H7 (cell line): ENCODE measurements around the gene LSAMP. TPM values are rescaled to one million over a fixed set of nuclear protein-coding genes. Genes with fewer than 3 reads are reported as not detected.
"Not testable (repeated sequence)": the region's sequence is repeated elsewhere in the genome, so short reads cannot be mapped to it uniquely, and the experiment has no call there.

Experiments
- DNase-seq: peaks from one replicate; pipeline ENCODE4 v3.0.0; 2012
- H3K27me3 ChIP-seq: 2 replicates; pipeline ENCODE4 v1.6.0; 2011; ENCODE audit warnings: mild to moderate bottlenecking, low read length; ENCODE audit not compliant: control insufficient read depth, insufficient read depth
- H3K36me3 ChIP-seq: replicated peaks from 2 replicates; pipeline ENCODE4 v1.5.1; 2011; ENCODE audit warnings: low read length; ENCODE audit not compliant: control insufficient read depth, insufficient read depth
- H3K4me3 ChIP-seq: 2 replicates; pipeline ENCODE4 v1.5.1; 2011; ENCODE audit warnings: low read depth, mild to moderate bottlenecking, control low read depth, low read length, moderate library complexity; ENCODE audit not compliant: insufficient read depth
- total RNA-seq: library from RNA; depleted of rRNA; stranded (reverse); fragments of >200 nt; shearing (Covaris generic); gene quantifications from 2 replicates; pipeline ENCODE4 v1.2.3, GENCODE V29; 2014

Gene LSAMP
- total RNA-seq, 1 experiment from 2014 or later = 2.6 TPM

DNA sequence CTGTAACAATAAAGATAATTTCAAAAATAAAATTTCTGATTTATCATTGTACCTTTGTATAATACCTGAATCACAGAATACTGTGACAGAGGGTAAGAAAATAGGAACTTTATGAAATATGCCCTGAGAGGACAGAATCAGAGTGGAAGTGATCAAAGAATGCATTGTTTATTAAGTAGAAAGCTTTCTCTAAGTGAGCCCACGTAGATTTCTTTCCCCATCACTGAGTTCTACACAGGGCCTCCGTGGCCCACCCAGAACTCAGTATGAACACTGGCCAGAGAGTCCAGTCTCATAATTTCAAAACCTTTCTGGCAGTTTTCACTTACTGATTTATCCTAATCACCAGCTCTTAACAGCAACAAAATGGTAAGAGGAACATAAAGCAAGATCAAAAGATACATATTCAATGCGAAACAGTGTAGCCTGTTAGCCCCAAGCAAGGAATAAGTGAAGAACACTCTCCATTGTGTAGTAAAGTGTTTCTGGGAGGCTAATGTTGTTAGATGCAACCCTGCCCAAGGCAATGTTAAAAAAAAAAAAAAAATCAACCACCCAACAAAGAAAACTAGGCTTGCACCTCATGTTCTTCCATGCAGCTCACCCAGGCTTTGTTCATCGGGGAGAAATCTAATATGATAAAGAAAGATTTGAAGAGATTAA lies 341.3 kb downstream of the LSAMP start:
- Histone ChIP-seq H3K4me3 (no peak overlapping the region), H3K36me3 (no peaks in the 10 kb centered on the region), H3K27me3 (no peaks in the 10 kb centered on the region)
- no peak for DNase-seq

DNA sequence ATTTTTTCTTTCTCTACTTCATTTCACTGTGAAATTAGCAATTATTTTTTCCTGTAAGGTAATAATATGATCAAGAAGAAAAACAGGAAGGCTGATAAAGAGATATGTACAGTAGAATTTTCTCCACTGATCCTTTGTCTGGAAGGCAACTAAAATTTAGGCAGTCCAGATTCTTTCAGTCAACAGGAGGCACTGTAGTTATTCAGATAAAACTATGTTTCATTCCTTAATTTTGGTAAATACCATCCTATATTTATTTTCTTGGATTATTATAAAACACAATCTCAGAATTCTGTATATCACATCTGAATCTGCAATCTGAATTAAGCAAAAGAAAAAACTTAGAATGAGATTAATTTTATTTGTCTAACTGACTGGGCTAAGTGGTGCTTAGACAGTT lies 343.2 kb downstream of the LSAMP start:
- Histone ChIP-seq H3K4me3 (no peak overlapping the region), H3K36me3 (no peaks in the 10 kb centered on the region), H3K27me3 (no peaks in the 10 kb centered on the region)
- no peak for DNase-seq

DNA sequence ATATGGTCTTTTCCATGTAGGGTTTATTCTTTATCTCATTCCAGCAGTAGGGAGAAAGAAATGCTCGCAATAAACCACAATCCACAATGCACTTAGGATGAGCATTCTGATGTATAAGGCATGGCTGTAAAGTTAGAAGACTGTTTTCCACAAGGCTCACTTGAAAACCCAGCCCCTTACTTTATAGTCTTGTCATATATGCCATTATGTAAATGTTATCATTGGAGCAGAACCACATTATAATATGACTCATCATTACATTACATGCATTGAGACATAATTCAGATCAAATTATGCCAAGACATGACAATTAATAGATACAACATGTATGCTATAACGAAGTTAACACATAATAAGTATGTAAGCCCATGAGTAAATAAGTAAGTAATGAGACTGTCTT lies 348.1 kb downstream of the LSAMP start:
- H3K36me3 ChIP-seq = no peaks in the 10 kb centered on the region
- DNase-seq = no peak
- H3K4me3 ChIP-seq = no peak overlapping the region
- no peaks in the 10 kb centered on the region for H3K27me3 ChIP-seq

DNA sequence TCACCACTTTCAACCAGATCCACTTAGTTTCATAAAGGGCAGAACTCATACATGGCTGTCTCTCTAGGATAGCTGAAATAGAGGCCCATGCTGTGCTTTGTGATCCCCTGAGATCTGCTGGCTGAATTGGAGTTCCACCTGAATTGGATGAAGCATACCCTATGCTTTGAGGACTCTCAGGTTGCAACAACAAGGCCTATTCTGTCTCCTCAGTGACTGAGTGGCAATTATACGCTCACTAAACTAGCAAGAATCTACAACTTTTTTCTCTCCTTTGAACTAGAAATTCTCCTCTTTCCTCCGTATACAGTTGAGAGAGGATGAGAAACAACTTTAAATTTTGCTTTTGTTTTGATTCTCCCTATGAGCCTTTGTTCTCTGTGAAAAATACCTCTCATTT lies 348.7 kb downstream of the LSAMP start:
- H3K36me3 ChIP-seq = no peaks in the 10 kb centered on the region
- H3K4me3 ChIP-seq = no peak overlapping the region
- no peaks in the 10 kb centered on the region for H3K27me3 ChIP-seq
- no peak for DNase-seq

DNA sequence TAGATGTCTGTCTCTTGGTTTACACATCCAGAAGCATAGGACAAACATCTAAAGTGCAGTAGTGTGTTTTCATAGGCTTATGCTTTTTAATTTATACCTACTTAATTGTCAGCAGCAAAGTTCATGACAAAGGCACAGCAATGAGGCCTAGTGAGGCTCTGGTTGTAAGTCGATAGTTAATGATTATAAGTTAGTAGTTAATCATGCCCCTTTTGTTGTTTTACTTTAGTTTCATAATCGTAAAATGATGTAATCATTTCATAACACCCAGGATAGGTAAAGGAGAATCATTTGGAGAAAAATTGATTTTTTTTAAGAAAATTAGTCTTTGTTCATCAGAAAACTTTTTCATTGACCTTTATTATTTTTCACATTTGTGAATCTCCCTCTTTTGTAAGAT lies 351.9 kb downstream of the LSAMP start:
- no peaks in the 10 kb centered on the region for H3K27me3 ChIP-seq
- no peak overlapping the region for H3K4me3 ChIP-seq
- H3K36me3 ChIP-seq = no peaks in the 10 kb centered on the region
- DNase-seq = no peak

DNA sequence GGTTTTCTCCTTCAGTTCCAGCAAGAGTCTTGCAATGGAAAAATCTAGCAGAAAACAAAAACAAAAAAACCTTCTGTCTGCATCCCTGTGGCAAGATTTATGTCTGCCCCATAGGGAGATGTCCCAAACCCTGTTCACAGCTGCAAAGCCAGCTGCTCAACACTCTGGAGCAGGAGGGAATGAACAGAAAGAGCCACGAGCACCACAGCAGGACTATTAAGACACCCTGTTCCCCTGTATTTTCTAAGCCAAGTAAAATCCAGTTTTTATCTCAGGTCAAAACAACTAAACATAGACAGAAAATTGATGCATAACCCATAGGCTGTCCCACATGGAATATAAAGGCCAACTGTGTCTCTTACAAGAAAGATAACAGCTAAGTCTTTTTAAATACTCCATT lies 357.9 kb downstream of the LSAMP start:
- Histone ChIP-seq H3K4me3 (no peak overlapping the region), H3K27me3 (no peaks in the 10 kb centered on the region), H3K36me3 (no peaks in the 10 kb centered on the region)
- DNase-seq = no peak

DNA sequence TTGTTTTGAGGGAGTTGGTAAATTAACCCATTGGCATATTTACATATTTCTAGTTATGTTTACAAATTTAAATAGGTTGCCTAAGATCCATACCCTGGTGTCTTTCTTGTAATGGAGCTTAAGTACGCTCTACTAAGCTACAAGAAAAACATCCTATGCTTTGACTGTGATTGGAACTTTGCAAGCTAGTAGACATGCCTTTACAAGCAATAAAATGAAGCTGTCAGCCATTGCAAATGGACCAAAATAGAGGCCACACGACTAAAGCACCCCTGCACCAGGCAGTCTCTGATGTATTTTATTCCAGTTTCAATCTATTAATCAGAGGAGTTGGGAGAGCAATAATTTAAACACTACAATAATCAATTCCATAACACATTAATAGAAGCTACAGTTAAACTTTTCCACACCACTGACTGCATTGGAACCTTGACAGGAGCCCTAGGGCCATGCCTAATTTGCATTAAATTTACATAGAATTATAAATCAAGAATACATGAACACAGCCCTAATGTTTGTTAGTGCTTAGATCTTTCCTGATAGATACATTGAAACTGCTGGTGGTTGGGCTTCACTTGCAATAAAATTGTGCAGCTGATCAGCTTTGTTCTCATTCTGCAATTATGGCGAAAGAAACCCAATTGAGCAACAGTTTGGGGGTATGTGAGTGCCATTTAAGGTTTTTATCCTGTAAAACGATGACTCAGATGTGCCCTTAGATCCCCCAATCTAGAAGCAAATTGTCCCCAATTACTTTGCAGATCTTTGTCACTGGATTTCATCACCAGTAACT lies 360.1 kb downstream of the LSAMP start:
- H3K36me3 ChIP-seq = no peaks in the 10 kb centered on the region
- no peak overlapping the region for H3K4me3 ChIP-seq

DNA sequence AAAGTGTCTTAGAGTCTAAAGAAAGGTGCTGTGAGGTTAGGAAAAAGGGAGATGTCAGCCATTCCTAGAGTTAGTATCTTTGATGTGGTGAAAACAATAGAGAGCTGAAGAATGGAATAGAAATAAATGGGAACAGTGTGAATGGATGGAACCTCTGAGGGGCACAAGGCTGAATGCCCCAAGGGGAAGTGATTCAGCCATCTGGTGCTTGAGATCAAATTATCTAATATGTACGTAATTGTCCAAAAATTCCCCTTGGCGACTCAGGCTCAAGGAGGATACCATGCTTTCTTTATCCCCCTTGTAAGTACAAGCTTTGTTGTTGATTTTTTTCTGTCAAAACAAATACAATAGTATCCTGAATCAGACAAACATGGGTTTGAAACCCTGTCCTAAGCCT lies 361.6 kb downstream of the LSAMP start:
- Histone ChIP-seq H3K27me3 (no peaks in the 10 kb centered on the region), H3K36me3 (no peaks in the 10 kb centered on the region), H3K4me3 (no peak overlapping the region)
- no peak for DNase-seq

More for the DNA sequence above, 360.1 kb downstream of the LSAMP start:
- no peaks in the 10 kb centered on the region for H3K27me3 ChIP-seq
- DNase-seq = no peak

DNA sequence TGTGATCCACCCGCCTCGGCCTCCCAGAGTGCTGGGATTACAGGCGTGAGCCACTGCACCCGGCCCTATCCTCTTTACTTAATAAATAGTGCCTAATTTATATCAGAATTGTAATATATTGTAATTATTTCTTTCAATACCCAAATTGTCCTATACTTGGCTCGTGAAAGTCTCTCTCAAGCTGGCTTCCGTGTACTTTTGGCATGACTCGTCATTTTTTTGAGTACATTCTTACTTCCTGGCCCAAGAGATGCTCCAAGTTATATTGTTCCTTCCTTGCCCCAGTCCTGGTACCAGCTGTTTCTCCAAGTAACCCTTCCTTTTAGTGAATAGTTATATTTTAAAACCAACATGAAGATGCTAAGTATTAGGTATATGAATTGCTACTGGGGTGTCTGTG lies 366.7 kb downstream of the LSAMP start:
- DNase-seq = no peak
- H3K27me3 ChIP-seq = no peaks in the 10 kb centered on the region
- no peak overlapping the region for H3K4me3 ChIP-seq
- H3K36me3 ChIP-seq = no peaks in the 10 kb centered on the region

DNA sequence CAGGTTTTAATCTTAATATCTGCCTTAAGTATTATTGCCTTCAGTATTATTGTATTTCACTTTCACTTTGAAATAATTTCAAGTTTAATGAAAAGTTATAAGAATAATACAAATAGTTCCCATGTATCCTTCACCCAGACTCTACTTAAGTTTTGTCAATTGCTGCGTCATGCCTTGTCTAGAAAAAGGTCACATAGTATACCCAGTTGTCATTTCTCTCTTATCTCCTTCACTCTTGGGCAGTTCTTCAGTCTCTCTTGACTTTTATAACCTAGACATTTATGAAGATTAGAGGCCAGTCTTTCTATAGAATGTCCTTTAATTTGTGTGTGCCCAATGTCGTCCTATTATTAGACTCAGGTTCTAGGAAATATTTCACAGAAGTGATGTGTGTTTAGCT lies 367.7 kb downstream of the LSAMP start:
- no peak for DNase-seq

DNA sequence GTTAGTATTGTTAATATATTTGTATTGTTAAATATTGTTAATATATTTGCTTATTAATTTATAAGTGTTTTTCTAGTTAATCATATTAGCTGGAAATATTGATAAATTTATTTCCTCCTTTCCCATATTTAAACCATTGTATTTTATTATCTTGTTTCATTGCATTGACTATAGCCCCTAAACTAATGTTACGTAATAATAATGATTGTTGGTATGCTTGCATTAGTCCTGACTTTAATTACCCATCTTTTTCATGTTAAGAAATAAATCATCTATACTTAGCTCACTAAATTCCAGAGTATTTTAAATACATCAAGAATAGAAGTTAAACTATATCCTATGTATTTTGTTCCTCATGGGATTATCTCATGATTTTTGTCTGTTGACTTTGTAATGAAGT lies 368.2 kb downstream of the LSAMP start:
- Histone ChIP-seq H3K36me3 (no peaks in the 10 kb centered on the region), H3K27me3 (no peaks in the 10 kb centered on the region), H3K4me3 (no peak overlapping the region)
- no peak for DNase-seq

More for the DNA sequence above, 367.7 kb downstream of the LSAMP start:
- Histone ChIP-seq H3K36me3 (no peaks in the 10 kb centered on the region), H3K27me3 (no peaks in the 10 kb centered on the region), H3K4me3 (no peak overlapping the region)

DNA sequence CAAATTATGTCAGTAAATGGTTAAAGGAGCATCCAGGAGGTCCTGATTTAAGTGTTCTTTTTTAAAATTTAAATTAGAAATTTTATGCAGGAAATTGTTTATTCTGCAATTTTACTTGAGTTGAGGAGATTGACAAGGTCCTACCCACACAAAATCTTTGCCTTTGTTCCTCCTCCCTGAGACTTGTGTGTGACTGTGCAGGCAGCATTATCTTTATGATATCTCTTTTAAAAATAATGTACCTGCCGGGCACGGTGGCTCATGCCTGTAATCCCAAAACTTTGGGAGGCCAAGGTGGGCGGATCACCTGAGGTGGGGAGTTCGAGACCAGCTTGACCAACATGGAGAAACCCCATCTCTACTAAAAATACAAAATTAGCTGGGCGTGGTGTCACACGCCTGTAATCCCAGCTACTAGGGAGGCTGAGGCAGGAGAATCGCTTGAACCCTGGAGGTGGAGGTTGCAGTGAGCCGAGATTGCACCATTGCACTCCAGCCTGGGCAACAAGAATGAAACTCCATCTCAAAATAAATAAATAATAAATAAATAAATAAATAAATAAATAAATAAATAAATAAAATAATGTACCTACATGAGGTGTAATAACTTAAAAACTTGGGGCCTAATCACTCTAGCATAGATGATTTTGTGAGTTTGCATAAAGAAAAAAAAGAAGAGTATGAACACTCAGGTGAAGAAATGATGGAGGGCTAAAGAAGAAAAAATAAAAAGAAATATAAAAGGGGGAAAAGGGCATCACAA lies 374.6 kb downstream of the LSAMP start:
- H3K4me3 ChIP-seq, H3K36me3 ChIP-seq, H3K27me3 ChIP-seq, DNase-seq: not testable (repeated sequence)

DNA sequence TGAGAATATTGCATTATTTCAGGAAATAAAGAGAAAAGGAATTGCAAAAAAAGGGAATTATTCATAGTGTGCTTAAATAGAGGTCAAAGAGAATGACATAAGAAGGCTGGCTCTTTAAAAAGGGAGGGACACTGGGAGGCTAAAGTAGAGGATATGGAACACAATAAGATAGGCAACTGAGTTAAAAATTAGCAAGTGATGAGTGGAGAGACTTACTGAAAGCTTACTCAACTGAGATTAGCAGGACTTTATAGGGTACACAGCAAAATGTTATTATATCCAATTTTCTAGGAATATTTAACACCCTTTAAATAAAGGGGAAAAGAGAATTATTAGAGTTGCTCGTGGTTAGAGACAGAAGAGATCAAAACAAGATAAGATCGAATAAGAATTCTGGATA lies 375.2 kb downstream of the LSAMP start:
- H3K4me3 ChIP-seq = no peak overlapping the region
- no peak for DNase-seq
- H3K36me3 ChIP-seq = no peaks in the 10 kb centered on the region
- no peaks in the 10 kb centered on the region for H3K27me3 ChIP-seq

DNA sequence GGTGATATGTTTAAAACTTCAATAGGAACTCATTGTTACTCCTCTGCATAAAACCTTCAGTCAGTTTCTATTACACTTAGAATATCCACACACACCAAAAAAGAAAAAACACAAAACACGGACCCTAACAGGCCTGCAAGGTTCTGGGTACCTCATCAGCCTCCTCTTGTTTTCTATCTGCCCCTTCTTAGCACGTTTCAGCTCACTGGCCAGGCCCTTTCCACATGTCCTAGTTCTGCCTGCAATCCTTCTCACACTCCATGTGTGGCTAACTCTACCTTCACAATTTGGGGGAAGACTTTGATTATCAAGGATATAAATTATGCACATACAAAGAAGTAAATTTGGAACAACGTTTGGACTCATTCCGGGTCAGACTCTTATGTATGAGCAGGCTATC lies 376.3 kb downstream of the LSAMP start:
- no peak for DNase-seq
- Histone ChIP-seq H3K4me3 (no peak overlapping the region), H3K36me3 (no peaks in the 10 kb centered on the region), H3K27me3 (no peaks in the 10 kb centered on the region)

DNA sequence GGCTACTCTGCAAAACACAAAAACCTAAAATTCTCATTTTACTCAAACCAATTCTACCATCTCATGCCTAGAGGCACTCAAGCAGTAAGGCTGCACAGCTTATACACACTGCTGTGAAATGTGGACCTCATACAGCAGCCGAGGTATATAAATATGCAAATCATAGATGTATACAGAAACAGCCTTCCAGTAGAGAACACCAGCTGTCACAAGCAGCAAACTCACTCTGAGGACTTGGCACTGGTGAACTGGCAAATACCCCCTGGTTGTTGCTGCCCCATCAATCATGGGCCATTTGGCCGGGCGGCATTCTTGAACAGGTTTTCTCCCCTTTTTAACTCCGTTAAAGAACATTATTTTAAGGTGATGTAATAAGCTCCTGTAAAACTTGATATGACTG lies 378.0 kb downstream of the LSAMP start:
- Histone ChIP-seq H3K4me3 (no peak overlapping the region), H3K36me3 (no peaks in the 10 kb centered on the region), H3K27me3 (no peaks in the 10 kb centered on the region)
- no peak for DNase-seq
